ENCODE measurements around the gene ETFDH. TPM values are rescaled to one million over a fixed set of nuclear protein-coding genes. Genes with fewer than 3 reads are reported as not detected.

Gene ETFDH
- total and polyA plus RNA-seq, 9 of the 15 experiments (the other 6 are each of a cell fraction or from before 2014, with no cell fraction given): 14.6 to 33.6 (median 25.9) TPM

DNA sequence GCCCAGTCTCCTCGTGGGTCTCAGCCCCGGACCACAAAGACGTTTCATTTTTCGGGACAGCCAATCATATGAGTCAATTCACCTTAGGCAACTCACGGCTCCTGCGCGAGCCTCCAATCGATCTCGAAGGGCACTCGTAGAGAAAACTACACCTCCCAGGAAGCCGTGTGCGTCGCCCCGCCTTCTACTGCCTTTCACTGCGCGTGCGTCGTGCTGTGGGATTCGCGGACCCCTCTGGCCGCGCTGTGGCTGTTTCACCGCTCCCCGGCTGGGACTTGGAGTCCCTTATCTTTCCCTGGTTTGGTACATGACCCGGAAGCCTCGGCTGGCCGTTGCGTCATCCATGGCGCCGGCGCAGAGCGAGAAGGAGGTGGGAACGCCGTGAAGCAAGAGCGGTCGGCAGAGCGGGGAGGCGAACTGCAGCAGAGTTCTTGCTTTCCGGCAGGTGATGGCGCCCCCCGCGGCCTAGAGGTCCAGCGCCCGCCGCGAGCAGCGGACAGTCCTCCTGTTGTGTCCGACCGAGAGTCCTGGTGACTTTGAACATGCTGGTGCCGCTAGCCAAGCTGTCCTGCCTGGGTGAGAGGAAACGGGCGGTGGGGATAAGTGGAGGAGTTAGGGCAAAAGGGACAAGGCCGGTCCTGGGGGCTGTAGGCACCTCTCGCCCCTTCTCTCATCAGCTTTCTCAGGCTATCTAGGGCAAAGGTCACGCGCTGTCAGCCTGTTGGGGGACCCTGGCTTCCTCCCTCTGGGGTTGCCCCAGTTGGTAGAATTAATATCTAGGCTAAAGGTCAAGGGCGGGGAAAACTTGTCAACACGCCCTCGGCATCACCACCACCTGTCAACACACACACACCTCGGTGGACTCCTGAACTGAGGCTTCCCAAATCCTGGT is at the start of gene ETFDH (continued):
- TF ChIP-seq, protein P1, sequence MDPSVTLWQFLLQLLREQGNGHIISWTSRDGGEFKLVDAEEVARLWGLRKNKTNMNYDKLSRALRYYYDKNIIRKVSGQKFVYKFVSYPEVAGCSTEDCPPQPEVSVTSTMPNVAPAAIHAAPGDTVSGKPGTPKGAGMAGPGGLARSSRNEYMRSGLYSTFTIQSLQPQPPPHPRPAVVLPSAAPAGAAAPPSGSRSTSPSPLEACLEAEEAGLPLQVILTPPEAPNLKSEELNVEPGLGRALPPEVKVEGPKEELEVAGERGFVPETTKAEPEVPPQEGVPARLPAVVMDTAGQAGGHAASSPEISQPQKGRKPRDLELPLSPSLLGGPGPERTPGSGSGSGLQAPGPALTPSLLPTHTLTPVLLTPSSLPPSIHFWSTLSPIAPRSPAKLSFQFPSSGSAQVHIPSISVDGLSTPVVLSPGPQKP (CRISPR knock-in tag; IDR thresholded peaks at IDR 0.05): no peak
- TF ChIP-seq, protein P2, sequence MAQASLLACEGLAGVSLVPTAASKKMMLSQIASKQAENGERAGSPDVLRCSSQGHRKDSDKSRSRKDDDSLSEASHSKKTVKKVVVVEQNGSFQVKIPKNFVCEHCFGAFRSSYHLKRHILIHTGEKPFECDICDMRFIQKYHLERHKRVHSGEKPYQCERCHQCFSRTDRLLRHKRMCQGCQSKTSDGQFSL (CRISPR knock-in tag; IDR thresholded peaks at IDR 0.05): no peak
- TF ChIP-seq, protein P2 (tag; IDR thresholded peaks at IDR 0.05): no peak
- no peak for TF ChIP-seq CCAR2 (IDR thresholded peaks at IDR 0.05; ENCODE audit: low read depth, low read length)
- no peak for TF ChIP-seq ZNF695 (CRISPR knock-in tag; IDR thresholded peaks at IDR 0.05)
- no peak for TF ChIP-seq IFI16 (CRISPR knock-in tag; IDR thresholded peaks at IDR 0.05)
- TF ChIP-seq, protein P3, sequence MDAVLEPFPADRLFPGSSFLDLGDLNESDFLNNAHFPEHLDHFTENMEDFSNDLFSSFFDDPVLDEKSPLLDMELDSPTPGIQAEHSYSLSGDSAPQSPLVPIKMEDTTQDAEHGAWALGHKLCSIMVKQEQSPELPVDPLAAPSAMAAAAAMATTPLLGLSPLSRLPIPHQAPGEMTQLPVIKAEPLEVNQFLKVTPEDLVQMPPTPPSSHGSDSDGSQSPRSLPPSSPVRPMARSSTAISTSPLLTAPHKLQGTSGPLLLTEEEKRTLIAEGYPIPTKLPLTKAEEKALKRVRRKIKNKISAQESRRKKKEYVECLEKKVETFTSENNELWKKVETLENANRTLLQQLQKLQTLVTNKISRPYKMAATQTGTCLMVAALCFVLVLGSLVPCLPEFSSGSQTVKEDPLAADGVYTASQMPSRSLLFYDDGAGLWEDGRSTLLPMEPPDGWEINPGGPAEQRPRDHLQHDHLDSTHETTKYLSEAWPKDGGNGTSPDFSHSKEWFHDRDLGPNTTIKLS (IDR thresholded peaks at IDR 0.05; ENCODE audit: borderline replicate concordance, low read depth): peak; percentile 93
- no peak for TF ChIP-seq ZNF830 (CRISPR knock-in tag; IDR thresholded peaks at IDR 0.05)
- TF ChIP-seq RNF2 (IDR thresholded peaks at IDR 0.05): peak; percentile 84
- peak; percentile 95 for TF ChIP-seq POLR2G (IDR thresholded peaks at IDR 0.05; ENCODE audit: low read depth, low read length)
- no peak for TF ChIP-seq ZNF232 (CRISPR knock-in tag; IDR thresholded peaks at IDR 0.05)
- peak; percentile 89 for TF ChIP-seq RB1 (IDR thresholded peaks at IDR 0.05; ENCODE audit: low read depth)
- TF ChIP-seq, protein P4, sequence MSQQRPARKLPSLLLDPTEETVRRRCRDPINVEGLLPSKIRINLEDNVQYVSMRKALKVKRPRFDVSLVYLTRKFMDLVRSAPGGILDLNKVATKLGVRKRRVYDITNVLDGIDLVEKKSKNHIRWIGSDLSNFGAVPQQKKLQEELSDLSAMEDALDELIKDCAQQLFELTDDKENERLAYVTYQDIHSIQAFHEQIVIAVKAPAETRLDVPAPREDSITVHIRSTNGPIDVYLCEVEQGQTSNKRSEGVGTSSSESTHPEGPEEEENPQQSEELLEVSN (IDR thresholded peaks at IDR 0.05; ENCODE audit: borderline replicate concordance in 1 of 2, extremely low read depth in 1 of 2, insufficient read depth in 1 of 2, insufficient read length in 1 of 2, low read depth in 1 of 2, low read length in 1 of 2, poor library complexity in 1 of 2, severe bottlenecking in 1 of 2): peak; percentile 17 to 83
- TF ChIP-seq, protein P5, sequence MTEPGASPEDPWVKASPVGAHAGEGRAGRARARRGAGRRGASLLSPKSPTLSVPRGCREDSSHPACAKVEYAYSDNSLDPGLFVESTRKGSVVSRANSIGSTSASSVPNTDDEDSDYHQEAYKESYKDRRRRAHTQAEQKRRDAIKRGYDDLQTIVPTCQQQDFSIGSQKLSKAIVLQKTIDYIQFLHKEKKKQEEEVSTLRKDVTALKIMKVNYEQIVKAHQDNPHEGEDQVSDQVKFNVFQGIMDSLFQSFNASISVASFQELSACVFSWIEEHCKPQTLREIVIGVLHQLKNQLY (CRISPR knock-in tag; conservative IDR thresholded peaks at IDR 0.05): no peak
- no peak for TF ChIP-seq MCM2 (IDR thresholded peaks at IDR 0.05; ENCODE audit: low read depth)
- TF ChIP-seq, protein P6, sequence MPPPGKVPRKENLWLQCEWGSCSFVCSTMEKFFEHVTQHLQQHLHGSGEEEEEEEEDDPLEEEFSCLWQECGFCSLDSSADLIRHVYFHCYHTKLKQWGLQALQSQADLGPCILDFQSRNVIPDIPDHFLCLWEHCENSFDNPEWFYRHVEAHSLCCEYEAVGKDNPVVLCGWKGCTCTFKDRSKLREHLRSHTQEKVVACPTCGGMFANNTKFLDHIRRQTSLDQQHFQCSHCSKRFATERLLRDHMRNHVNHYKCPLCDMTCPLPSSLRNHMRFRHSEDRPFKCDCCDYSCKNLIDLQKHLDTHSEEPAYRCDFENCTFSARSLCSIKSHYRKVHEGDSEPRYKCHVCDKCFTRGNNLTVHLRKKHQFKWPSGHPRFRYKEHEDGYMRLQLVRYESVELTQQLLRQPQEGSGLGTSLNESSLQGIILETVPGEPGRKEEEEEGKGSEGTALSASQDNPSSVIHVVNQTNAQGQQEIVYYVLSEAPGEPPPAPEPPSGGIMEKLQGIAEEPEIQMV (tag; conservative IDR thresholded peaks at IDR 0.05; ENCODE audit: low read depth): peak; percentile 99
- TF ChIP-seq KAT8 (IDR thresholded peaks at IDR 0.05; ENCODE audit: low read depth): no peak
- peak; percentile 98 for TF ChIP-seq ATF7 (IDR thresholded peaks at IDR 0.05)
- TF ChIP-seq MED1 (CRISPR knock-in tag; IDR thresholded peaks at IDR 0.05; ENCODE audit: borderline replicate concordance): no peak
- TF ChIP-seq BDP1 (IDR thresholded peaks at IDR 0.05; ENCODE audit: insufficient read depth, insufficient read length): no peak
- no peak for TF ChIP-seq E2F3 (CRISPR knock-in tag; IDR thresholded peaks at IDR 0.05)

Measured in K562 (cell line).